Measurements from ENCODE around the gene AIFM2.
"Not testable (repeated sequence)": the region's sequence is repeated elsewhere in the genome, so short reads cannot be mapped to it uniquely, and the experiment has no call there.

The AIFM2 gene

GRCh38 chr10:70098271-70098670 is 34.4 kb downstream of the AIFM2 start:
- no peak for TF ChIP-seq ZNF274 (IDR thresholded peaks at IDR 0.05; ENCODE audit: low read depth, low read length)
- H3K4me3 ChIP-seq (ENCODE audit: low read length) = no peak overlapping the region

- no peak overlapping the region for H3K4me3 ChIP-seq (ENCODE audit: low read length)
- TF ChIP-seq ZNF274 (IDR thresholded peaks at IDR 0.05; ENCODE audit: low read depth, low read length) = no peak
Observed at GRCh38 chr10:70097459-70097858, 35.2 kb downstream of the AIFM2 start.

- no peak overlapping the region for H3K4me3 ChIP-seq (ENCODE audit: low read length)
- TF ChIP-seq ZNF274 (IDR thresholded peaks at IDR 0.05; ENCODE audit: low read depth, low read length) = no peak
Observed at GRCh38 chr10:70096705-70097420, 35.8 kb downstream of the AIFM2 start.

- H3K4me3 ChIP-seq (ENCODE audit: low read length) = no peak overlapping the region
- no peak for TF ChIP-seq ZNF274 (IDR thresholded peaks at IDR 0.05; ENCODE audit: low read depth, low read length)
Observed at GRCh38 chr10:70096016-70096704, 36.5 kb downstream of the AIFM2 start.

GRCh38 chr10:70094250-70094649 is 38.4 kb downstream of the AIFM2 start:
- no peak overlapping the region for H3K4me3 ChIP-seq (ENCODE audit: low read length)
- no peak for TF ChIP-seq ZNF274 (IDR thresholded peaks at IDR 0.05; ENCODE audit: low read depth, low read length)

- H3K4me3 ChIP-seq (ENCODE audit: low read length) = no peak overlapping the region
- TF ChIP-seq ZNF274 (IDR thresholded peaks at IDR 0.05; ENCODE audit: low read depth, low read length) = no peak
Observed at GRCh38 chr10:70093335-70093944, 39.2 kb downstream of the AIFM2 start.

- no peak for TF ChIP-seq ZNF274 (IDR thresholded peaks at IDR 0.05; ENCODE audit: low read depth, low read length)
- no peak overlapping the region for H3K4me3 ChIP-seq (ENCODE audit: low read length)
Observed at GRCh38 chr10:70092389-70092718, 40.3 kb downstream of the AIFM2 start.

- no peak overlapping the region for H3K4me3 ChIP-seq (ENCODE audit: low read length)
- no peak for TF ChIP-seq ZNF274 (IDR thresholded peaks at IDR 0.05; ENCODE audit: low read depth, low read length)
Observed at GRCh38 chr10:70090951-70091350, 41.7 kb downstream of the AIFM2 start.

GRCh38 chr10:70090013-70090412 is 42.6 kb downstream of the AIFM2 start:
- H3K4me3 ChIP-seq (ENCODE audit: low read length) = no peak overlapping the region
- no peak for TF ChIP-seq ZNF274 (IDR thresholded peaks at IDR 0.05; ENCODE audit: low read depth, low read length)

- TF ChIP-seq ZNF274 (IDR thresholded peaks at IDR 0.05; ENCODE audit: low read depth, low read length) = no peak
- H3K4me3 ChIP-seq (ENCODE audit: low read length) = no peak overlapping the region
Observed at GRCh38 chr10:70088308-70088698, 44.3 kb downstream of the AIFM2 start.

- H3K4me3 ChIP-seq (ENCODE audit: low read length) = no peak overlapping the region
- no peak for TF ChIP-seq ZNF274 (IDR thresholded peaks at IDR 0.05; ENCODE audit: low read depth, low read length)
Observed at GRCh38 chr10:70087616-70088307, 44.9 kb downstream of the AIFM2 start.

- H3K4me3 ChIP-seq (ENCODE audit: low read length) = no peak overlapping the region
- no peak for TF ChIP-seq ZNF274 (IDR thresholded peaks at IDR 0.05; ENCODE audit: low read depth, low read length)
Observed at GRCh38 chr10:70085975-70086613, 46.5 kb downstream of the AIFM2 start.

GRCh38 chr10:70084189-70084588 is 48.4 kb downstream of the AIFM2 start:
- no peak for TF ChIP-seq ZNF274 (IDR thresholded peaks at IDR 0.05; ENCODE audit: low read depth, low read length)
- no peak overlapping the region for H3K4me3 ChIP-seq (ENCODE audit: low read length)

- not testable (repeated sequence) for H3K4me3 ChIP-seq (ENCODE audit: low read length)
Observed at GRCh38 chr10:70080789-70081188, 51.8 kb downstream of the AIFM2 start.
